Hematopoietic multipotent progenitor cell treated with erythropoietin and hydrocortisone succinate and interleukin-3 and kit ligand, for 8 days (in vitro differentiated cells): Measurements from ENCODE around the gene TPD52L1.
"Not testable (repeated sequence)": the region's sequence is repeated elsewhere in the genome, so short reads cannot be mapped to it uniquely, and the experiment has no call there.

ENCODE experiments used
- DNase-seq: peaks from one replicate; pipeline ENCODE4 v3.0.0-alpha.2; 2015

The TPD52L1 gene

DNA sequence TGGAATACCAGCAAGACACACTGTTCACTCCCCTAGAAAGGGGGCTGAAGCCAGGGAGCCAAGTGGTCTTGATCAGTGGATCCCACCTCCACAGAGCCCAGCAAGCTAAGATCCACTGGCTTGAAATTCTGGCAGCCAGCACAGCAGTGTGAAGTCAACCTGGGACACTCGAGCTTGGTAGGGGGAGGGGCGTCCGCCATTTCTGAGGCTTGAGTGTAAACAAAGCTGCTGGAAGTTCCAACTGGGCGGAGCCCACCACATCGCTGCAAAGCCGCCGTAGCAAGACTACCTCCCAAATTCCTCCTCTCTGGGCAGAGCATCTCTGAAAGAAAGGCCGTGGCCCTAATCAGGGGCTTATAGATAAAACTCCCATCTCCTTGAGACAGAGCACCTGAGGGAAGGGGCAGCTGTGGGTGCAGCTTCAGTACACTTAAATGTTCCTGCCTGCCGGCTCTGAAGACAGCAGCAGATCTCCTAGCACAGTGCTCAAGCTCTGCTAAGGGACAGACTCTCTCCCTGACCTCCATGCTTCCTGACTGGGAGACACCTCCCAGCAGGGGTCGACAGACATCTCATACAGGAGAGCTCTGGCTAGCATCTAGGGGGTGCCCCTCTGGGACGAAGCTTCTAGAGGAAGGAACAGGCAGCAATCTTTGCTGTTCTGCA lies 126.9 kb downstream of the TPD52L1 start:
- not testable (repeated sequence) for DNase-seq

- not testable (repeated sequence) for DNase-seq
Measured at GRCh38 chr6:125282470-125282869, 128.9 kb downstream of the TPD52L1 start.

DNA sequence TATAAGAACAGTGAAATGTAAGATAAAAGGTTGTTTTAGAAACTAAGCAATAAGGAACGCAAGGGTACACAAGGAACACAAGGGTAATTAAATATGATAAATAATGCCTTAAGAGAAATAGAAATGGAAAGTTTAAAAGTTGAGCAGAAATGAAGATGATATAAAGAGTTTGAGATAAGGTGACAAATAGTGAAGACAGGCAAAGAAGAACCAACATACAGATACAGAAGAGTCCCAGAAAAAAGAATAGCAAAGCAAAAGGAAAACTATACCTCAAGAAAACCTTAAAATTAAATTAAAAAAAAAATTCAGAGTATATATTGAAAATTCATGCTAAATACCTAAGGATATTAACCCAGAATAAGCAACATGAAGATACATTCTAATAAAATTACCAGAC lies 131.8 kb downstream of the TPD52L1 start:
- no peak for DNase-seq

DNA sequence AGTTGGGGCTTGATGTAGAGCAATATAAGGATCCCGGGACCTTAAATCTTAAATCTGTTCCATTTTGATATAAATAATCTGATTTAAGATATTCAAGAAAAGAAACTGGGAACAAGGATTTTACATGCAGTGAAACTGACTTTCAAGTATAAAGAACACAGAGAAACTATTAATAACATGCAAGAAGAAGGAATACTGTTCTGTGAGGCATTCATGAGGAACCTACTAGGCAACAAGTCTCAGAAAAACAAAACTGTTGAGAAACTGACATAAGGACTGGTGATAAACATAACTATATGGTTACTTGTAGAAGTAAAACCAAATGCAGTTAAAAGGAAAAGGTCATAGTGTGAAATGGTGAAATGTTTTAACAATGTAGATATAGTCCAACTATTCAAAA lies 132.4 kb downstream of the TPD52L1 start:
- no peak for DNase-seq

DNA sequence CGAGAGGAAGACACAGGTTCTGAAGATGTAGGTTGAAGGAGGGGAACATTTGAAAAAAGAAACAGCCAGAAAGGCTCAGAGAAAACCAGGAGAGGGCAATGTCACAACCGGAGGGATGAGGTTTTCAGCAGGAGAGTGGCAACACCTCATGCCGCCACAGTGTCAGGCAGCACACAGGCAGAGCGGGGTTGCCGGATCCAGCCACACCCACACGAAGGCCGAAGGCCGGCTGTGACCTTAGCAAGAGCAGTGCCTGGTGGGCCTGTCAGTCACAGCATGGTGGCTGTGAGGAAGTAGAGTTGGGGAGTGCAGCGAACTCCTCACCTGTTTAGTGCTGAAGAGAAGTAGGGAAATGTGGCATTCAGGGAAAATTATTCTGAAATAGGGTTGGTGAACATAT lies 134.1 kb downstream of the TPD52L1 start:
- no peak for DNase-seq

DNA sequence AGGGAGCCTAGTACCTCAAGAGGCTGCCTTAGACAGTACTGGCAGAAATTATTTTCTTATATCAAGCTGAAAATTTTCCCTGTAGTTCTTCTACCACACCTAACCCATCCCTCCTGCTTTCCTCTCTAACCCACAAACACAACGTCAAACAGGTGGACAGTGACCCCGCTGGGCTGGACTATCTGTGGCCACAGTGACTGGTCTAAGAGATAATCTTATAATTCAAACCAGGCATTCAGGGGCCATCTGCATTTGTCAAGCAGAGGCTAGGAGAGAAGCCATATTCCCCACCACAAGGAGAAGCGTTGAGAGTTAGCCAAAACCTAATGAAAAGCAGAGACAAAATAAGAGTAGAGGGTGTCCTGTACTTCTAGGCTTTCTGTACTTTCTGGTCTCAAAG lies 140.0 kb downstream of the TPD52L1 start:
- DNase-seq, result no peak

DNA sequence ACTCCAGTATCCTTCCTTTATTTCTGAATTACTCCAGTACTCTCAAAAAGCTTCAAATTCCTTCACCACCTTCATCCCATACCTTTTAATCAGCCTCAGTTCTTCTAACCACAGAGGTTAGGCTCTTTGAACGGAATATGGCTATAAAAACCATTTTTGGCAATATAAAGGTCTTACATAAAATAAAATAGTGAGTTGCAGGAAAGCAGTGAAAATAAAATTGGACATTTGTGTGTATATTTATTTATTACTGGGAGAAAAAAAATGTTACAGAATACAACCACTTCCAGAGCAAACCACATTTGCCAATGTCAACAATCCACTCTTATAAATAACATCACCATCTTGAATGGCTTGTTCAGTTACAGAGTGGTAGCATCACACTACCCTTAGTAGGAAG lies 140.5 kb downstream of the TPD52L1 start:
- DNase-seq, result no peak

GRCh38 chr6:125294925-125295324 lies 141.4 kb downstream of the TPD52L1 start:
- no peak for DNase-seq

DNA sequence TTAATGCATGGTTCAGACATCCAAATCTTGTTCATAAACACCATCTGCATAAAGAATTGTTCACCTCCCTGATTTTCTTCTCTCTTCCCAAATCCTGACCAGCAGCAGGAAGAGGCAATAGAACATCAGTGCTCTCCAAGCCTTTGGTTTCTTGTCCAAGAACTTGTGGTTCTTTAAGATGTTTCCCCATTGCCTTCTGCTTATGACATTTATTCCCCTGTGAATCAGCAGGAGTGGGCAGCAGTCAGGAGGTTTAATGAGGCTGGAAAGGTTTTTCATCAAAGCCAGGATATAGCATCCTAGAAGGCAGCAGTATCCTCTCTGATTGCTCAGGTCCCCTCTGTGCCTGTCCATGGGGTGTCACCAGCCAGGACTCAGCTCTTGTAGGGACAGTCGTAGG lies 142.9 kb downstream of the TPD52L1 start:
- no peak for DNase-seq

DNA sequence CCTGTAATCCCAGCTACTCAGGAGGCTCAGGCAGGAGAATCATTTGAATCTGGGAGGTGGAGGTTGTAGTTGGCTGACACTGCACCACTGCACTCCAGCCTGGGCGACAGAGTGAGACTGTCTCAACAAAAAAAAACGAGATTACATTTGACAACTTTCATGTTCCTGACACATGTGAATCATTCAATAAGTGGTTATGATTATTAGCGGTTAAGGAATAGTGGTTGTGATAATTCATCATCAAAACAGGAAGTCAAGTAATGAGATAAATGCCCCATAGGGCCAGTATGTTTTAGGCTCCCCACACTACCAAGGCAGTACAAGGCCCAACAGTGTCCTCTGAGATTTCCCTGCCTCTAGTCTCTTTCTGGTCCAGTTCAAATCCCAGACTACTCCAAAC lies 145.7 kb downstream of the TPD52L1 start:
- no peak for DNase-seq

- DNase-seq, result peak; percentile 39
Measured at GRCh38 chr6:125300992-125301434, 147.4 kb downstream of the TPD52L1 start.

- DNase-seq, result peak; percentile 74
Measured at GRCh38 chr6:125301435-125302391, 148.1 kb downstream of the TPD52L1 start, which contains the start of gene HDDC2. Gene HDDC2, minus strand, starts transcription at chr6:125301967. Its CDS starts 35 bp downstream, at chr6:125301932.

- DNase-seq, result no peak
Measured at GRCh38 chr6:125302840-125303511, 149.4 kb downstream of the TPD52L1 start.

DNA sequence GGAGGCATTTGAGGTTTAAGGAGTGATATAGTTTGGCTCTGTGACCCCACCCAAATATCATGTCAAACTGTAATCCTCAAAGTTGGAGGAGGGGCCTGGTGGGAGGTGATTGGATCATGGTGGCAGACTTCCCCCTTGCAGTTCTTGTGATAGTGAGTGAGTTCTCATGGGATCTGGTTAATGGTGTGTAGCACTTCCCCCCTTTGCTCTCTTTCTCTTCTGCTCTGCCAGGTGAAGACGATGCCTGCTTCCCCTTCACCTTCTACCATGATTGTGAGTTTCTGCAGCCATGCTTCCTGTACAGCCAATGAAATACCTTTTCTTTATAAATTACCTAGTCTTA lies 149.9 kb downstream of the TPD52L1 start:
- DNase-seq, result no peak

DNA sequence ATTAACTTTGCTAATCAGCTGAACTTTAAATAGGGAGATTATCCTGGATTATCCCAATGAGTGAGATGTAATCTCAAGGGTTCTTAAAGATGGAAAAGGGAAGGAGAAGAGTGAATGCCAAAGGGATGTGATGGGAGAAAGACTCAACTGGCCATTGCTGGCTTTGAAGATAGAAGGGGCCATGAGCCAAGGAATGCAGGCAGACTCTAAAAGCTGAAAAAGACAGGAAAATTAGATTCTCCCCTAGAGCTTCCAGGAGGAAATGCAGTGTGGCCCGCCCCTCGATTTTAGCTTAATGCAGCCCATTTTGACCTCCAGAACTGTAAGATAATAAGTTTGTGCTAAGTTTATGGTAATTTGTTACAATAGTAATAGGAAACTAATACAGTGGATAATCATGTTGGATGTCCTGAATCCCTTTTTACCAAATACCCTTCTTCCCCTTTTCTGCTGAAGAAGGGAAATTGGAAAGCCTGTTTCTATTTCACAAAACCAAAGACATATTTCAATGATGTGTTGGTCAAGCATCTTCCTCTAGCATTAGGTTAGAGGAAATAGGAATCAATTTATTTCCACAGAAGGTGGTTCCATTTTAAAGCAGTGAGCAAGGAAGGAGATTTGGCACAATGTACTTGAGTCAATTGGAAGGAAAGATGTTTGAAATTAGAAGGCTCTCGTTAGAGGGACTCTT lies 151.5 kb downstream of the TPD52L1 start:
- DNase-seq, result no peak

DNA sequence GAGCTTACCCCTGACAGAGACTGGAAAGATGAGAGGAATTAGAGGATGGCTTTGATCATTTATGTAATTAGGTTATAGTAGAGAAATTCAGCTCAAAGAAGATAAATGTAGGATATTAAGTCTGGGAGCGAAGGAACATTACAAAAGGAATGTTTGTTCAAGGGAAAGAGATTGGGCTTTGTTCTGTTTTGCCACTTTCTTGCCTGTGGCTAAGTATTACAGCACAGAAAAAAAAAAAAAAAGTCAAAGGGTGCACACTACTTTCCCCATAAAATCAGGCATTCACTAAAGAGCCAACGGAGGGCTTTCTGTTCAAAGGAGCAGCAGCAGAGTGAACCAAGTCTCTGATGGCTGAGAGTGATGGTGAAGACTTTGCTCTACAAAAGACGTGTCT lies 153.2 kb downstream of the TPD52L1 start:
- no peak for DNase-seq

- DNase-seq, result peak; percentile 73
Measured at GRCh38 chr6:125307150-125307838, 153.7 kb downstream of the TPD52L1 start.

DNA sequence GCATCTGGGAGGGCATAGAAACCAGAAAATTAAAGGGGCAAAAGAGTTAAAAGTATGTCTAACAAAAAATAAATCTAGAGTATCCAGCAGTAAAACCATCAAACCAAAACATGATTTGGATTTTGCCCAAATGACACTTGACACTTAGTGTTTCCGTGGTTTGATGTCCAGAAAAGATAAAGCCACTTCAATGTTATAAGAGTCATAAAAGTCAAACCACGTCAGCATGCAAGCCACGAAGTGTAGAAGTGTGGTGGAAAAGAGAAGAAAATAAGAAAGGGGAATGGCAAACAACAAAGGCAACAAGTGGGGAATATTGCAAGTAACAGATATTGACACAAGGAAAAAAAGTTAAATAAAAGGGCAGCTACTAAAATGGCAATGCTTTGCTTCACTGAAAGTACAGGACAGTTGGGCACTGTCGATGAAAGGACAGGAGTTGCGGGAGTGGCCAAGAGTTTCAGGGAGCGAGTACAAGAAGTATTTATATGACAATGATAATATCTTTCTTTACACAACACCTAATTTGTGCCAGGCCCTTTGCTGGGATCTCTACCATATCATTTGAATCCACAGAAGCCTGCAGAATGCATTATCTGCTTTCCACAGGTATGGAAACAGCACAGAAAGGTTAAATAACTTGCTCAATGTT lies 154.5 kb downstream of the TPD52L1 start:
- no peak for DNase-seq

- DNase-seq, result peak; percentile 73
Measured at GRCh38 chr6:125310994-125311649, 157.5 kb downstream of the TPD52L1 start.

DNA sequence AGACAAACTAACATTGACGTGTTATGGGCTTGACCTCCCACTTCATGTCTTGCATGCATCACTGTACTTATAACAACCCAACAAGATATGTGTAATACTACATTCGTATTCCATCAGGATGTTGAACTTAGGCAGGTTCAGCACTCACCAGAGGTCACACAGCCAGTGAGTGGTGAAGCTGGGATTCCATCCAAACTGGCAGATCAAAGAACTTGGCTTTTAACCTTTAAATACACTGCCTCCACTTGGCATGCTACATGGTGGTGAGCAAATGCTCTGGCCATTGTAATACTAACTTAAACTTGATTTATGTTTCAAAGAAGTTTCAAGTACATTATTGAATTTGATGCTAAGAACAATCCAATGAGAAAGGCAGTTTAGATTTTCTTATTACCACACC lies 158.9 kb downstream of the TPD52L1 start:
- no peak for DNase-seq

- no peak for DNase-seq
Measured at GRCh38 chr6:125312950-125313349, 159.4 kb downstream of the TPD52L1 start.
